Fibroblast of lung (primary cell): Measurements from ENCODE around the gene IVL. TPM values are rescaled to one million over a fixed set of nuclear protein-coding genes. Genes with fewer than 3 reads are reported as not detected.

Experiments
- DNase-seq, 2 donors: peaks; one replicate each; pipeline versions ENCODE4 v3.0.0 to v3.0.0-alpha.2; 2010; ENCODE audit warnings: low read depth in 2 of 2
- H2AFZ ChIP-seq: 2 replicates; pipeline ENCODE4 v1.5.1; 2012; ENCODE audit warnings: low read length, control low read depth, inconsistent platforms
- H3K27ac ChIP-seq: 2 replicates; pipeline ENCODE4 v1.5.1; 2011; ENCODE audit warnings: low read length, control low read depth; ENCODE audit not compliant: insufficient read depth
- H3K27me3 ChIP-seq: 2 replicates; pipeline ENCODE4 v1.5.1; 2011; ENCODE audit warnings: mild to moderate bottlenecking, low read length; ENCODE audit not compliant: control insufficient read depth, insufficient read depth
- H3K36me3 ChIP-seq: 2 replicates; pipeline ENCODE4 v1.5.1; 2011; ENCODE audit warnings: low read length; ENCODE audit not compliant: control insufficient read depth, insufficient read depth
- H3K4me1 ChIP-seq: 2 replicates; pipeline ENCODE4 v1.5.1; 2011; ENCODE audit warnings: low read length; ENCODE audit not compliant: control insufficient read depth, insufficient read depth; ENCODE audit errors: extremely low read depth
- H3K4me2 ChIP-seq: 2 replicates; pipeline ENCODE4 v1.5.1; 2011; ENCODE audit warnings: low read length, control low read depth; ENCODE audit not compliant: insufficient read depth; ENCODE audit errors: extremely low read depth
- H3K4me3 ChIP-seq, 4 experiments: fragments of 200-600 bp in 1 of 4; sonication (generic) in 1 of 4; replicated peaks in 1 of 4; 2 replicates each; pipeline ENCODE4 v1.5.1; 2011 to 2016; ENCODE audit warnings: low read length in 4 of 4, low read depth in 3 of 4, mild to moderate bottlenecking in 3 of 4, control low read depth in 2 of 4, inconsistent platforms in 1 of 4, mixed read lengths in 1 of 4; ENCODE audit not compliant: insufficient read depth in 1 of 4; ENCODE audit errors: control extremely low read depth in 1 of 4
- H3K79me2 ChIP-seq: 2 replicates; pipeline ENCODE4 v1.5.1; 2012; ENCODE audit warnings: mild to moderate bottlenecking, low read length, inconsistent platforms; ENCODE audit not compliant: control insufficient read depth, insufficient read depth
- H3K9ac ChIP-seq: 2 replicates; pipeline ENCODE4 v1.5.1; 2011; ENCODE audit warnings: mild to moderate bottlenecking, low read length, control low read depth; ENCODE audit not compliant: insufficient read depth
- H3K9me3 ChIP-seq: 2 replicates; pipeline ENCODE4 v1.5.1; 2012; ENCODE audit warnings: low read depth, low read length; ENCODE audit not compliant: control insufficient read depth, insufficient read depth
- H4K20me1 ChIP-seq: 2 replicates; pipeline ENCODE4 v1.5.1; 2011; ENCODE audit warnings: low read length; ENCODE audit not compliant: control insufficient read depth, insufficient read depth; ENCODE audit errors: extremely low read depth
- CTCF ChIP-seq, 2 donors: IDR thresholded peaks in 1 of 2; conservative IDR thresholded peaks in 1 of 2; 1 replicate in 1 of 2; 2 replicates in 1 of 2; pipeline ENCODE4 v1.5.1; 2011 to 2012; ENCODE audit warnings: low read length in 2 of 2, control low read depth in 1 of 2, inconsistent platforms in 1 of 2, low read depth in 1 of 2, mild to moderate bottlenecking in 1 of 2
- EZH2 ChIP-seq: IDR thresholded peaks from 2 replicates; pipeline ENCODE4 v1.5.1; 2012; ENCODE audit warnings: low read length, control low read depth, mild to moderate bottlenecking; ENCODE audit errors: missing control alignments
- polyA plus RNA-seq, 2 donors: library from polyadenylated mRNA; depleted of rRNA in 1 of 2; stranded (reverse) in 1 of 2; unstranded in 1 of 2; fragments of >200 nt; gene quantifications; 2 replicates each; pipeline ENCODE4 v1.2.1, GENCODE V29; 2011 to 2012; ENCODE audit warnings: missing spikeins in 1 of 2
- total RNA-seq: library from RNA; depleted of rRNA; stranded (reverse); fragments of >200 nt; gene quantifications from 2 replicates; pipeline ENCODE4 v1.2.1, GENCODE V29; 2014

IVL gene
- total and polyA plus RNA-seq, 2 donors (not counting 1 experiment from before 2014, with no cell fraction given), result 0.10 TPM; not detected in 1

DNA sequence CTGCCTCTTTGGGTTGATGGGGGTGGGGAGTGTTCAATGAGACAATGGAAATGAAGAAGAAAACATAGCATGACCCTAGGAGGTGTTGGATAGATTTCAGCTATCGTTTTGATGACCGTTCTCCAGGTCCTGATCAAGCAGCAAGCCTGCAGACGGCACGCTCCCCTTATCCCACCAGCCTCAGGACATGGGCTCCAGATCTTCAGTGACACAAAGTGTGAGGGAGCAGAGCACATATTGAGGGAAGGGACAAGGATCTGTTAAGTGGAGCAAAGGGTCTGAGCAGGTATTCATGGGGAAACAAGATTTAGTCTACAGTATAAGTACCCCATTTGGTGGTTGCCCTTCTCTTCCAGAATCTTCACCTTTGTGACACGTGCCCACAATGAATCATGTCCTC is 43.4 kb downstream of the IVL start:
- no peak for DNase-seq
- Histone ChIP-seq H3K4me1 (no peaks in the 10 kb centered on the region), H2AFZ (no peak overlapping the region), H3K4me2 (no peak overlapping the region), H3K4me3 (no peak overlapping the region), H3K27me3 (no peaks in the 10 kb centered on the region), H3K9me3 (no peaks in the 10 kb centered on the region), H3K9ac (no peak overlapping the region), H3K27ac (no peak overlapping the region), H3K36me3 (no peaks in the 10 kb centered on the region), H3K79me2 (no peaks in the 10 kb centered on the region), H4K20me1 (no peaks in the 10 kb centered on the region)
- no peak for TF ChIP-seq CTCF (conservative IDR thresholded peaks at IDR 0.05 in 1 of 2, IDR thresholded peaks at IDR 0.05 in 1 of 2; ENCODE audit: low read depth in 1 of 2, low read length in 2 of 2)
- no peak for TF ChIP-seq EZH2

GRCh38 chr1:152953761-152954160 is 45.4 kb downstream of the IVL start:
- no peak overlapping the region for H3K4me2 ChIP-seq
- H4K20me1 ChIP-seq, result no peaks in the 10 kb centered on the region
- H3K36me3 ChIP-seq, result no peaks in the 10 kb centered on the region
- H3K9me3 ChIP-seq, result no peaks in the 10 kb centered on the region
- H3K79me2 ChIP-seq, result no peaks in the 10 kb centered on the region
- no peak overlapping the region for H2AFZ ChIP-seq
- H3K27me3 ChIP-seq, result no peaks in the 10 kb centered on the region
- H3K4me1 ChIP-seq, result no peaks in the 10 kb centered on the region
- TF ChIP-seq CTCF (conservative IDR thresholded peaks at IDR 0.05 in 1 of 2, IDR thresholded peaks at IDR 0.05 in 1 of 2; ENCODE audit: low read depth in 1 of 2, low read length in 2 of 2), result no peak
- TF ChIP-seq EZH2, result no peak
- no peak for DNase-seq
- no peak overlapping the region for H3K4me3 ChIP-seq
- H3K9ac ChIP-seq, result no peak overlapping the region
- H3K27ac ChIP-seq, result no peak overlapping the region

- Histone ChIP-seq H3K4me1 (no peaks in the 10 kb centered on the region), H3K4me3 (no peak overlapping the region), H3K9ac (no peak overlapping the region), H2AFZ (no peak overlapping the region), H3K4me2 (no peak overlapping the region), H3K9me3 (no peaks in the 10 kb centered on the region), H3K36me3 (no peaks in the 10 kb centered on the region), H3K27ac (no peak overlapping the region), H3K79me2 (no peaks in the 10 kb centered on the region), H4K20me1 (no peaks in the 10 kb centered on the region), H3K27me3 (no peaks in the 10 kb centered on the region)
- DNase-seq, result no peak
- TF ChIP-seq EZH2 (no peak), CTCF (conservative IDR thresholded peaks at IDR 0.05 in 1 of 2, IDR thresholded peaks at IDR 0.05 in 1 of 2; ENCODE audit: low read depth in 1 of 2, low read length in 2 of 2) (no peak)
These were observed 46.1 kb downstream of the IVL start for GRCh38 chr1:152954436-152954835.
